Smooth muscle cell (in vitro differentiated cells): ENCODE data around the gene C11orf68. TPM values are rescaled to one million over a fixed set of nuclear protein-coding genes. Genes with fewer than 3 reads are reported as not detected.

Experiments
- DNase-seq: peaks from one replicate; lab custom pipeline; 2025; ENCODE audit not compliant: unreplicated experiment; lab: John Stamatoyannopoulos, UW
- H2AFZ ChIP-seq: fragments of 200-600 bp; sonication (generic); 2 replicates; pipeline ENCODE4 v1.6.0; 2016; ENCODE audit warnings: antibody characterized with exemption, low read depth, mild to moderate bottlenecking
- H3F3A ChIP-seq: fragments of 200-600 bp; sonication (generic); 2 replicates; pipeline ENCODE4 v1.6.0; 2017; ENCODE audit warnings: antibody characterized with exemption, low read depth
- H3K27ac ChIP-seq: fragments of 200-600 bp; sonication (generic); 2 replicates; pipeline ENCODE4 v1.5.1; 2016; ENCODE audit warnings: low read depth, mild to moderate bottlenecking
- H3K27me3 ChIP-seq: fragments of 200-600 bp; sonication (generic); 2 replicates; pipeline ENCODE4 v1.6.1; 2016; ENCODE audit warnings: low read depth, mild to moderate bottlenecking
- H3K36me3 ChIP-seq: fragments of 200-600 bp; sonication (generic); 2 replicates; pipeline ENCODE4 v1.5.1; 2016; ENCODE audit warnings: low read depth
- H3K4me1 ChIP-seq: fragments of 200-600 bp; sonication (generic); 2 replicates; pipeline ENCODE4 v1.5.1; 2016; ENCODE audit warnings: low read depth
- H3K4me2 ChIP-seq: fragments of 200-600 bp; sonication (generic); 2 replicates; pipeline ENCODE4 v1.6.0; 2016; ENCODE audit warnings: mild to moderate bottlenecking
- H3K4me3 ChIP-seq: fragments of 200-600 bp; sonication (generic); 2 replicates; pipeline ENCODE4 v1.5.1; 2016; ENCODE audit warnings: mild to moderate bottlenecking
- H3K79me2 ChIP-seq: fragments of 200-600 bp; sonication (generic); 2 replicates; pipeline ENCODE4 v1.6.0; 2016; ENCODE audit warnings: low read depth, mild to moderate bottlenecking
- H3K9ac ChIP-seq: fragments of 200-600 bp; sonication (generic); 2 replicates; pipeline ENCODE4 v1.6.0; 2016; ENCODE audit warnings: low read depth
- H3K9me3 ChIP-seq: fragments of 200-600 bp; sonication (generic); replicated peaks from 2 replicates; pipeline ENCODE4 v1.5.1; 2016; ENCODE audit warnings: low read depth
- H4K20me1 ChIP-seq: fragments of 200-600 bp; sonication (generic); 2 replicates; pipeline ENCODE4 v1.6.0; 2016; ENCODE audit warnings: low read depth
- whole genome bisulfite sequencing: methylation state at CpG from one replicate; pipeline ENCODE4 v1.1.7; 2016; ENCODE audit warnings: low lambda C conversion rate; 5-methylcytosine and 5-hydroxymethylcytosine counted together
- polyA plus RNA-seq: library from polyadenylated mRNA; unstranded; fragments of >200 nt; fragmentation: Nextera tagmentation; extraction: Ambion mirVana; gene quantifications from 2 replicates; pipeline ENCODE4 v1.2.1, GENCODE V29; 2016
- total RNA-seq: library from RNA; depleted of rRNA; stranded (reverse); fragments of >200 nt; gene quantifications from 2 replicates; pipeline ENCODE4 v1.2.3, GENCODE V29; 2014
- TF ChIP-seq, protein P1 (sequence below): fragments of 200-600 bp; sonication (generic); IDR thresholded peaks from 2 replicates; pipeline ENCODE4 v1.5.1; 2017; ENCODE audit warnings: borderline replicate concordance, mild to moderate bottlenecking, antibody characterized with exemption; ENCODE audit not compliant: insufficient read depth, poor library complexity, severe bottlenecking

Gene C11orf68
- total and polyA plus RNA-seq, 2 experiments from 2014 or later, result 41.2 to 99.5 TPM

DNA sequence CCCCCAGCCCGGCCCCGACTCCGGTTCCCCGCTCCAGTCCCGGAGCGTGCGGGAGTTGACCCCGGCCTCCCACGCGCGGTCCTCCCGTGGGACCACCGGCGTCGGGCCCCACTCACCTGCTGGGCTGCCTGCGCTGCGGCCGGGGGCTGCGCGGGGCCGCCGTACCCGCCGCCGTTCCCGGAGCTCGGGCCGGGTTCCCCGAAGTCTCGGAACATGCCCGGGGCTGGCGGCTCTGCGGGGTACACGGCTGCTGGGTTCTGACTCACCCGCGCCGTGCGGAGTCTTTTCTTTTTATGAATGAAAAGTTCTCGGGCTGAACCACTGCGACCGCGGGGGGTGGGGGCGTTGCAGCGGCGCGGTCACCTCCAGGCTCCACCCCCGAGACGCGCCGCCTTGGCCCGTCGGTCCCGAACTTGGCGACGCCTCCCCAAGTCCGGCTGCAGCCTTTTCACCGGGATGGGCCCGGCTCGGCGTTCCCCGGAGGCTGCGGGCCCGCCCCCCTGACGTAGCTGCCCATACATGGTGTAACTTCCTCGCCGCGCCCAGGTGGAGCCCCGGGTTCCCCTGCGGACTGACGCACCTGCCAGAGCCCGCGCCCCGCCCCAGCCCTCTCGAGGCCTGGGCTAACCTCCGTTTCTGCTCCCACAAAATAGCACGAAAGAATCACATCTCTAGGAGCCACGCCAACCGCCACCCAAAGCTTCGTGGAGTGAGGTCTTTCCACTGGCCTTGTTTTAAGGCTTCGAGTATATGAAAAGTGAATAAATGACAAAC is 18.6 kb downstream of the C11orf68 start, which contains the start of gene FOSL1:
Gene FOSL1 (minus strand): TSS at position 264 of the 774 bp plus-strand sequence. CDS start 49 bp downstream, at position 215.
- peaks cover 41% of the 10 kb centered on the region for H3K79me2 ChIP-seq
- H2AFZ ChIP-seq, result no peak within 1 kb of the TSS
- H3K4me2 ChIP-seq, result peak within 1 kb of the TSS; percentile 99
- WGBS, result 5% methylated on average over 50 of the region's 80 CpGs
- no peaks in the 10 kb centered on the region for H3K27me3 ChIP-seq
- H3K27ac ChIP-seq, result peak within 1 kb of the TSS; percentile 82
- H3K9ac ChIP-seq, result peak within 1 kb of the TSS; percentile 99
- peaks cover 25% of the 10 kb centered on the region for H3K4me1 ChIP-seq
- H3K9me3 ChIP-seq, result no peaks in the 10 kb centered on the region
- peaks cover 35% of the 10 kb centered on the region for H4K20me1 ChIP-seq
- H3K4me3 ChIP-seq, result peak within 1 kb of the TSS; percentile 89
- TF ChIP-seq, protein P1, sequence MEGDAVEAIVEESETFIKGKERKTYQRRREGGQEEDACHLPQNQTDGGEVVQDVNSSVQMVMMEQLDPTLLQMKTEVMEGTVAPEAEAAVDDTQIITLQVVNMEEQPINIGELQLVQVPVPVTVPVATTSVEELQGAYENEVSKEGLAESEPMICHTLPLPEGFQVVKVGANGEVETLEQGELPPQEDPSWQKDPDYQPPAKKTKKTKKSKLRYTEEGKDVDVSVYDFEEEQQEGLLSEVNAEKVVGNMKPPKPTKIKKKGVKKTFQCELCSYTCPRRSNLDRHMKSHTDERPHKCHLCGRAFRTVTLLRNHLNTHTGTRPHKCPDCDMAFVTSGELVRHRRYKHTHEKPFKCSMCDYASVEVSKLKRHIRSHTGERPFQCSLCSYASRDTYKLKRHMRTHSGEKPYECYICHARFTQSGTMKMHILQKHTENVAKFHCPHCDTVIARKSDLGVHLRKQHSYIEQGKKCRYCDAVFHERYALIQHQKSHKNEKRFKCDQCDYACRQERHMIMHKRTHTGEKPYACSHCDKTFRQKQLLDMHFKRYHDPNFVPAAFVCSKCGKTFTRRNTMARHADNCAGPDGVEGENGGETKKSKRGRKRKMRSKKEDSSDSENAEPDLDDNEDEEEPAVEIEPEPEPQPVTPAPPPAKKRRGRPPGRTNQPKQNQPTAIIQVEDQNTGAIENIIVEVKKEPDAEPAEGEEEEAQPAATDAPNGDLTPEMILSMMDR, result no peak
- H3K36me3 ChIP-seq, result no peaks in the 10 kb centered on the region
- H3F3A ChIP-seq, result peaks cover 26% of the 10 kb centered on the region
- peak; percentile 74 for DNase-seq

- Histone ChIP-seq H3K79me2 (peaks cover 49% of the 10 kb centered on the region), H3K27ac (peak overlapping the region; percentile 82), H3K27me3 (no peaks in the 10 kb centered on the region), H2AFZ (no peak overlapping the region), H3K36me3 (no peaks in the 10 kb centered on the region), H3K9me3 (no peaks in the 10 kb centered on the region), H3K9ac (peak overlapping the region; percentile 99), H3F3A (peaks cover 26% of the 10 kb centered on the region), H4K20me1 (peaks cover 41% of the 10 kb centered on the region), H3K4me3 (peak overlapping the region; percentile 89), H3K4me1 (peaks cover 25% of the 10 kb centered on the region), H3K4me2 (peak overlapping the region; percentile 99)
- TF ChIP-seq, protein P1, result peak; percentile 4
- peak; percentile 44 for DNase-seq
- WGBS, result 2% methylated on average over 68 of the region's 78 CpGs
These were observed 19.3 kb downstream of the C11orf68 start for GRCh38 chr11:65899356-65900124.

GRCh38 chr11:65898656-65899355 is 20.1 kb downstream of the C11orf68 start:
- H2AFZ ChIP-seq, result no peak overlapping the region
- peaks cover 45% of the 10 kb centered on the region for H4K20me1 ChIP-seq

More at GRCh38 chr11:65898656-65899355, 20.1 kb downstream of the C11orf68 start:
- H3K4me1 ChIP-seq, result peaks cover 25% of the 10 kb centered on the region
- no peak for DNase-seq
- 28% methylated on average over 22 of the region's 28 CpGs for WGBS
- H3F3A ChIP-seq, result peaks cover 26% of the 10 kb centered on the region
- no peaks in the 10 kb centered on the region for H3K27me3 ChIP-seq
- H3K36me3 ChIP-seq, result no peaks in the 10 kb centered on the region
- peak overlapping the region; percentile 99 for H3K4me2 ChIP-seq
- H3K9ac ChIP-seq, result peak overlapping the region; percentile 99
- H3K9me3 ChIP-seq, result no peaks in the 10 kb centered on the region
- peaks cover 54% of the 10 kb centered on the region for H3K79me2 ChIP-seq
- TF ChIP-seq, protein P1, result no peak
- peak overlapping the region; percentile 82 for H3K27ac ChIP-seq
- peak overlapping the region; percentile 89 for H3K4me3 ChIP-seq
